HG03575 (cell line): ENCODE measurements around the gene LILRB4.
"Not testable (repeated sequence)": the region's sequence is repeated elsewhere in the genome, so short reads cannot be mapped to it uniquely, and the experiment has no call there.

Experiments
- ATAC-seq: cut with Tn5 transposase; IDR thresholded peaks from one replicate; pipeline ENCODE4 v1.9.1; 2021; ENCODE audit not compliant: unreplicated experiment, insufficient number of reproducible peaks, low FRiP score; ENCODE audit errors: extremely low read depth

The LILRB4 gene

GRCh38 chr19:54662730-54663129 is at the start of gene LILRB4:
Gene LILRB4, plus strand, starts transcription at chr19:54662985. Its CDS starts 49 bp downstream, at chr19:54663034.
- ATAC-seq, result no peak

GRCh38 chr19:54614726-54615125 is 48.1 kb upstream of the LILRB4 start:
- no peak for ATAC-seq

- ATAC-seq, result no peak
These were observed 46.7 kb upstream of the LILRB4 start for GRCh38 chr19:54616057-54616456.

- ATAC-seq, result no peak
These were observed 45.8 kb upstream of the LILRB4 start for GRCh38 chr19:54616821-54617560.

GRCh38 chr19:54620464-54620863 is 42.3 kb upstream of the LILRB4 start:
- ATAC-seq, result no peak

- ATAC-seq, result no peak
These were observed 40.4 kb upstream of the LILRB4 start for GRCh38 chr19:54622431-54622830.

- ATAC-seq, result not testable (repeated sequence)
These were observed 38.6 kb upstream of the LILRB4 start for GRCh38 chr19:54624234-54624633.

GRCh38 chr19:54624934-54625730 is 37.7 kb upstream of the LILRB4 start:
- ATAC-seq, result not testable (repeated sequence)

GRCh38 chr19:54626757-54627156 is 36.0 kb upstream of the LILRB4 start:
- no peak for ATAC-seq

- ATAC-seq, result not testable (repeated sequence)
These were observed 34.9 kb upstream of the LILRB4 start for GRCh38 chr19:54627912-54628311.

- not testable (repeated sequence) for ATAC-seq
These were observed 32.5 kb upstream of the LILRB4 start, which contains the start of gene LILRB1 for GRCh38 chr19:54630262-54630661. Gene LILRB1, plus strand, starts transcription at chr19:54630484. Its CDS starts 590 bp downstream, at chr19:54631074.

GRCh38 chr19:54630782-54631181 is 32.0 kb upstream of the LILRB4 start:
- no peak for ATAC-seq

- ATAC-seq, result not testable (repeated sequence)
These were observed 31.1 kb upstream of the LILRB4 start for GRCh38 chr19:54631489-54632337.

GRCh38 chr19:54632517-54632916 is 30.3 kb upstream of the LILRB4 start:
- not testable (repeated sequence) for ATAC-seq

GRCh38 chr19:54633401-54633800 is 29.4 kb upstream of the LILRB4 start:
- no peak for ATAC-seq

- not testable (repeated sequence) for ATAC-seq
These were observed 26.7 kb upstream of the LILRB4 start for GRCh38 chr19:54636081-54636480.

GRCh38 chr19:54638683-54639082 is 24.1 kb upstream of the LILRB4 start:
- no peak for ATAC-seq

- not testable (repeated sequence) for ATAC-seq
These were observed 19.8 kb upstream of the LILRB4 start for GRCh38 chr19:54642953-54643352.

- ATAC-seq, result not testable (repeated sequence)
These were observed 19.2 kb upstream of the LILRB4 start for GRCh38 chr19:54643583-54643982.
